Measurements from ENCODE around the gene GRID1. TPM values are rescaled to one million over a fixed set of nuclear protein-coding genes. Genes with fewer than 3 reads are reported as not detected.

The GRID1 gene
- total RNA-seq, 1 experiment from 2014 or later: not detected

DNA sequence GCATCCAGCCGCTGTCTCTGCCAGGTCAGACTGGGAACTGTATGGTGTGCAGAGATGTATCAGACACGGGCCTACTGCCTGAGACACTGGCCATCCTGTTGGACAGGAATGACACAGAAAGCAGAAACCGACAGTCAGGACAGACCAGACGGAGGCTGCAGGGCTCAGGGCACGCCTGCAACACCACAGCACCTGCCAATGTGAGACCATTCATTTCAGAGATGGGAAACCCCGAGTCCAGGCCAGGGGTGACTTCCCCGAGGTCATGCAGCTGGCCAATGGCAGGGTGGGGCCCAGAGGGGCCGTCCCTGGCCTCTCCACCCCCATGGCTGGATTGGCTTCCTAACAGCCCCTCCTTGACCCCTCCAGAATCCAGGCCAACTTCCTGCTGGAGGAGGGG lies 34.7 kb downstream of the GRID1 start:
- no peak overlapping the region for H3K4me3 ChIP-seq (ENCODE audit: low read length)
- intact Hi-C loops (cut with micrococcal nuclease): no loop called here
- no TSS peak for BruUV-seq (replicated peaks)
- POLR2A ChIA-PET (ENCODE audit: unreplicated experiment): no interaction called here
- no peak overlapping the region for H3K9ac ChIP-seq (ENCODE audit: low read length)
- ATAC-seq (no peak), DNase-seq (no peak)
- no peaks in the 10 kb centered on the region for H3F3A ChIP-seq (ENCODE audit: low read length, unreplicated experiment)
- CTCF ChIA-PET: no interaction called here
- no peak overlapping the region for H3K27ac ChIP-seq (ENCODE audit: low read length)
- H3K4me1 ChIP-seq (ENCODE audit: insufficient read depth, low read length): no peaks in the 10 kb centered on the region
- TF ChIP-seq EZH2phosphoT487 (IDR thresholded peaks at IDR 0.05; ENCODE audit: borderline replicate concordance, low read length) (no peak), EZH2 (IDR thresholded peaks at IDR 0.05; ENCODE audit: low read length, unreplicated experiment) (no peak)
- no peaks in the 10 kb centered on the region for H3K9me3 ChIP-seq (ENCODE audit: low read length)
- no peaks in the 10 kb centered on the region for H4K20me1 ChIP-seq (ENCODE audit: low read length)
- H3K79me2 ChIP-seq (ENCODE audit: low read length): no peaks in the 10 kb centered on the region
- H3K27me3 ChIP-seq (ENCODE audit: low read length): no peaks in the 10 kb centered on the region; the same call in 1 of the 2 replicates
- no peaks in the 10 kb centered on the region for H3K9me2 ChIP-seq (replicated peaks; ENCODE audit: low read length)
- H3K36me3 ChIP-seq (ENCODE audit: low read depth, low read length): no peaks in the 10 kb centered on the region
- H2AFZ ChIP-seq (ENCODE audit: low read length): no peak overlapping the region
- H3K4me2 ChIP-seq (ENCODE audit: low read length): no peak overlapping the region

- no peaks in the 10 kb centered on the region for H3K9me3 ChIP-seq (ENCODE audit: low read length)
- CTCF ChIA-PET: no interaction called here
- no peak overlapping the region for H3K27ac ChIP-seq (ENCODE audit: low read length)
- POLR2A ChIA-PET (ENCODE audit: unreplicated experiment): no interaction called here
- H2AFZ ChIP-seq (ENCODE audit: low read length): no peak overlapping the region
- DNase-seq (no peak), ATAC-seq (no peak)
- no TSS peak for BruUV-seq (replicated peaks)
- no peaks in the 10 kb centered on the region for H3K9me2 ChIP-seq (replicated peaks; ENCODE audit: low read length)
- peaks cover 4% of the 10 kb centered on the region for H3K27me3 ChIP-seq (ENCODE audit: low read length)
- H3K9ac ChIP-seq (ENCODE audit: low read length): no peak overlapping the region
- no peaks in the 10 kb centered on the region for H3F3A ChIP-seq (ENCODE audit: low read length, unreplicated experiment)
- no peak overlapping the region for H3K4me2 ChIP-seq (ENCODE audit: low read length)
- H4K20me1 ChIP-seq (ENCODE audit: low read length): no peaks in the 10 kb centered on the region
- H3K36me3 ChIP-seq (ENCODE audit: low read depth, low read length): no peaks in the 10 kb centered on the region
- H3K79me2 ChIP-seq (ENCODE audit: low read length): no peaks in the 10 kb centered on the region
- H3K4me3 ChIP-seq (ENCODE audit: low read length): no peak overlapping the region
- no peaks in the 10 kb centered on the region for H3K4me1 ChIP-seq (ENCODE audit: insufficient read depth, low read length)
- intact Hi-C loops (cut with micrococcal nuclease): no loop called here
- TF ChIP-seq EZH2phosphoT487 (IDR thresholded peaks at IDR 0.05; ENCODE audit: borderline replicate concordance, low read length) (no peak), EZH2 (IDR thresholded peaks at IDR 0.05; ENCODE audit: low read length, unreplicated experiment) (no peak)
- TF ChIP-seq, protein P1, sequence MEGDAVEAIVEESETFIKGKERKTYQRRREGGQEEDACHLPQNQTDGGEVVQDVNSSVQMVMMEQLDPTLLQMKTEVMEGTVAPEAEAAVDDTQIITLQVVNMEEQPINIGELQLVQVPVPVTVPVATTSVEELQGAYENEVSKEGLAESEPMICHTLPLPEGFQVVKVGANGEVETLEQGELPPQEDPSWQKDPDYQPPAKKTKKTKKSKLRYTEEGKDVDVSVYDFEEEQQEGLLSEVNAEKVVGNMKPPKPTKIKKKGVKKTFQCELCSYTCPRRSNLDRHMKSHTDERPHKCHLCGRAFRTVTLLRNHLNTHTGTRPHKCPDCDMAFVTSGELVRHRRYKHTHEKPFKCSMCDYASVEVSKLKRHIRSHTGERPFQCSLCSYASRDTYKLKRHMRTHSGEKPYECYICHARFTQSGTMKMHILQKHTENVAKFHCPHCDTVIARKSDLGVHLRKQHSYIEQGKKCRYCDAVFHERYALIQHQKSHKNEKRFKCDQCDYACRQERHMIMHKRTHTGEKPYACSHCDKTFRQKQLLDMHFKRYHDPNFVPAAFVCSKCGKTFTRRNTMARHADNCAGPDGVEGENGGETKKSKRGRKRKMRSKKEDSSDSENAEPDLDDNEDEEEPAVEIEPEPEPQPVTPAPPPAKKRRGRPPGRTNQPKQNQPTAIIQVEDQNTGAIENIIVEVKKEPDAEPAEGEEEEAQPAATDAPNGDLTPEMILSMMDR (conservative IDR thresholded peaks at IDR 0.05; ENCODE audit: low read depth, low read length): no peak
Observed at GRCh38 chr10:86330778-86331763, 35.5 kb downstream of the GRID1 start.

DNA sequence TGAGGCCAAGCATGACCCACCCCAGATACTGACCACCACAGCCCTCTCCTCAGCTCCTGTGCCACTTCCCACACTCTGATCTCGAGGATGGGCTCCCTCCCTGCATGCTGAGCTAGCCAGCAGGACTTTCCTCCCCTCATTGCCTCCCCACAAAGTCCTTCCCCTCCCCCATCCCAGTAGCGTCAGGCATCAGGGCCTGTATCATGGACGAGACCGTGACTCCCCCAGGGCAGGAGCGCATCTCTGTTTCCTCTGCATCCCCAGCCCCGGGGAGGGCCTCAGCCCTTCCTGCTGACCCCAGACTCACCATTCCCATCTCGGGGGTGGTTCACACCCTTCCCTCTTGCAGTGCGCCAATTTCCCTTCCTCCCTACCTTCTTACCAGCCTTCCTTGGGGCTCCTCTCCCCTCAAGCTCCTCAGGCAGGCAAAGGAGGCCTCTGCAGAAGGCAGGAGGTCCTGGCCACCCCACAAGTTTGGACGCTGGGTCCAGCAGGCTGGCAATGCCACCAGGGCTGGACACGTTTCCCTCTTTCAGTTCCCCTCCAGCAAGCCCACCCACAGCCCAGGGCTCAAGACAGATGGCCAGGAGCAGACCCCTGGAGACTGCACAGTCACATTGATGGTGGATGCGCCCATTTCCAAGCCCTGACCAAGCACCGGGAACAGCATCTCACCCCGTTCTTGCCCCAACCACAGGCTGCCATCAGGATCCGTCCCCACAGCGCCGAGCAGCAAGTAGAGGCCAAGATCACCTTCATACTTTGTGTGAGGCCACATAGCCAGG lies 36.5 kb downstream of the GRID1 start:
- TF ChIP-seq EZH2 (IDR thresholded peaks at IDR 0.05; ENCODE audit: low read length, unreplicated experiment) (no peak), EZH2phosphoT487 (IDR thresholded peaks at IDR 0.05; ENCODE audit: borderline replicate concordance, low read length) (no peak)
- TF ChIP-seq, protein P1 (conservative IDR thresholded peaks at IDR 0.05; ENCODE audit: low read depth, low read length): no peak
- no peaks in the 10 kb centered on the region for H3K4me1 ChIP-seq (ENCODE audit: insufficient read depth, low read length)
- peaks cover 11% of the 10 kb centered on the region for H3K27me3 ChIP-seq (ENCODE audit: low read length)
- ChIA-PET CTCF (no interaction called here), POLR2A (ENCODE audit: unreplicated experiment) (no interaction called here)
- H3K9me3 ChIP-seq (ENCODE audit: low read length): no peaks in the 10 kb centered on the region
- no peaks in the 10 kb centered on the region for H4K20me1 ChIP-seq (ENCODE audit: low read length)
- no TSS peak for BruUV-seq (replicated peaks)
- H3K27ac ChIP-seq (ENCODE audit: low read length): no peak overlapping the region
- no peaks in the 10 kb centered on the region for H3K79me2 ChIP-seq (ENCODE audit: low read length)
- H3K4me3 ChIP-seq (ENCODE audit: low read length): no peak overlapping the region
- H2AFZ ChIP-seq (ENCODE audit: low read length): no peak overlapping the region
- H3F3A ChIP-seq (ENCODE audit: low read length, unreplicated experiment): no peaks in the 10 kb centered on the region
- intact Hi-C loops (cut with micrococcal nuclease): no loop called here
- DNase-seq (no peak), ATAC-seq (no peak)
- no peaks in the 10 kb centered on the region for H3K9me2 ChIP-seq (replicated peaks; ENCODE audit: low read length)
- H3K36me3 ChIP-seq (ENCODE audit: low read depth, low read length): no peaks in the 10 kb centered on the region
- H3K9ac ChIP-seq (ENCODE audit: low read length): no peak overlapping the region
- no peak overlapping the region for H3K4me2 ChIP-seq (ENCODE audit: low read length)

Data from PC-3 (cell line).